ENCODE data around the gene TCF25. TPM values are rescaled to one million over a fixed set of nuclear protein-coding genes. Genes with fewer than 3 reads are reported as not detected.

TCF25 gene
- total RNA-seq, 1 donor from 2014 or later, result 177 TPM

- H3K27me3 Mint-ChIP-seq, result no peaks in the 10 kb centered on the region
- no peak overlapping the region for H3K4me3 Mint-ChIP-seq (ENCODE audit: low read depth)
- no peak for TF ChIP-seq CTCF (IDR thresholded peaks at IDR 0.05; ENCODE audit: unreplicated experiment)
- no peak for DNase-seq (ENCODE audit: low spot score, unreplicated experiment)
- no peaks in the 10 kb centered on the region for H3K9me3 Mint-ChIP-seq (ENCODE audit: low read depth)
- H3K27ac Mint-ChIP-seq, result no peak overlapping the region
- H3K4me1 Mint-ChIP-seq (ENCODE audit: low read depth), result no peaks in the 10 kb centered on the region
- peaks cover 22% of the 10 kb centered on the region for H3K36me3 Mint-ChIP-seq (ENCODE audit: insufficient read depth)
Observed at GRCh38 chr16:89890200-89890599, 16.8 kb downstream of the TCF25 start.

DNA sequence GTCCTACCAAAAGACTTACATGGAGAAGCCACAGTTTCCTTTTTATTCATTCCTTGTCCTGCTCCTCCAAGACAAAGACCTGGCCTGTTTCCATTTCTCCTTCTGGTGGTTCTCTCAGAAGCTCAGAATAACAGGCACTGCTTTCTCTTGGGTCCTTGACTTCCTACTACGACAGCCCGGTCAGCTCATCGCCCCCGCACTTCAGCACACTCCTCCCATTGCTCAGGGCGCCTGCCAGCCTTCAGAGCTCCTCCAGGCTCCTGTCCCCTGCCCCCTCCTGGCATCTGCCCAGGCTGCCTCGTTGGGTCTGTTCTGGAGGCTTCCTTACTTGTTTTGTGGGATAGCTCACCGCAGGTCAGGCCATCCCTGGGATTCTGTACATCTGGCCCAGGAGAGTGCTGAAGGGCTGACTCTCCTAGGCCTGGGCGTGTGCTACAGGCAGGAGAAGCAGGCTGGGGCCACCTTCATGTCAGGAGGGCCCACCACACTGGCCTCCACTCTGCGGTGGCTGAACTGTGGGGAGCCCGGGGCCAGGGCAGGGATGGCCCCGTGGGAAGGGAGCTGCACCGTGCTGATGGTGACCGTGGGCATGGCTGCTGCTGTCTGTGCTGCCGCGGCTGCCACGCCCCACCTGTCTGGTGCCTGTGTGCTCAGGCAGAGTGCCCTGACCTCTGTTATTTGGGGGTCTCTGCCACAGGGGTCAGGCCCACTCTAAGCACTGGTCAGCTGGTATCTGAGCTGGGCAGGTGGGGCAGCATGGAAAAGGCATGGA, 17.7 kb downstream of the TCF25 start:
- Mint-ChIP-seq H3K4me1 (ENCODE audit: low read depth) (no peaks in the 10 kb centered on the region), H3K9me3 (ENCODE audit: low read depth) (no peaks in the 10 kb centered on the region), H3K4me3 (ENCODE audit: low read depth) (no peak overlapping the region), H3K27ac (no peak overlapping the region), H3K36me3 (ENCODE audit: insufficient read depth) (peaks cover 19% of the 10 kb centered on the region), H3K27me3 (no peaks in the 10 kb centered on the region)
- no peak for DNase-seq (ENCODE audit: low spot score, unreplicated experiment)
- TF ChIP-seq CTCF (IDR thresholded peaks at IDR 0.05; ENCODE audit: unreplicated experiment), result no peak

DNA sequence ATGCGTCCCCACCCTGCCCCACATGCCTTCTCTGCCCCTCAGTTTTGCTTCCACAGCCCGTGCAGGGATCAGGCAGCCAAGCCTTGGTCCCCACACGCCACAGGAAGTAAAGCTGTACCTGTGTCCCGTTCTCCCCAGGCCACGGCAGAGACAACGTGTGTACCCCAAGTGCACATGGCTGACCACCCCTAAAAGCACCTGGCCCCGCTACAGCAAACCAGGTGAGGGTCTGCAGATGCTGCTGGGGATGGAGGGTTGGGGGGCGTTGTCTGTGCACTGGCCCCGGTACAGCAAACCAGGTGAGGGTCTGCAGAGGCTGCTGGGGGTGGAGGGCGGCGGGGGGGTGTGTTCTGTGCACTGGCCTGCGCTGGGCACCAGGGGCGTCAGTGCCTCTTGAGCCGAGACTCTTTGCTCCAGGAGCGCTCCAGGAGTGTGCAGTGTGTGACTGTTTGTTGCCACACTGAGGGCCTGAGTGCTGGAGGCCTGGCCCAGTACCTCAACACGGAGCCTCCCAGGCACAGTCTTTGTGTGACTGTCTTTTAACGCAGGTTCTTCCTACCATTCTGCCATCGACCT, 18.8 kb downstream of the TCF25 start:
- no peak for DNase-seq (ENCODE audit: low spot score, unreplicated experiment)
- Mint-ChIP-seq H3K4me3 (ENCODE audit: low read depth) (no peak overlapping the region), H3K27ac (no peak overlapping the region), H3K27me3 (no peaks in the 10 kb centered on the region), H3K4me1 (ENCODE audit: low read depth) (no peaks in the 10 kb centered on the region), H3K36me3 (ENCODE audit: insufficient read depth) (peaks cover 17% of the 10 kb centered on the region), H3K9me3 (ENCODE audit: low read depth) (no peaks in the 10 kb centered on the region)
- TF ChIP-seq CTCF (IDR thresholded peaks at IDR 0.05; ENCODE audit: unreplicated experiment), result no peak

- Mint-ChIP-seq H3K36me3 (ENCODE audit: insufficient read depth) (peaks cover 13% of the 10 kb centered on the region), H3K27me3 (no peaks in the 10 kb centered on the region), H3K4me1 (ENCODE audit: low read depth) (no peaks in the 10 kb centered on the region), H3K4me3 (ENCODE audit: low read depth) (no peak overlapping the region), H3K27ac (no peak overlapping the region), H3K9me3 (ENCODE audit: low read depth) (no peaks in the 10 kb centered on the region)
- TF ChIP-seq CTCF (IDR thresholded peaks at IDR 0.05; ENCODE audit: unreplicated experiment), result no peak
- no peak for DNase-seq (ENCODE audit: low spot score, unreplicated experiment)
Observed at GRCh38 chr16:89892635-89893034, 19.2 kb downstream of the TCF25 start.

GRCh38 chr16:89893642-89894548, 20.5 kb downstream of the TCF25 start:
- no peak overlapping the region for H3K4me3 Mint-ChIP-seq (ENCODE audit: low read depth)
- no peaks in the 10 kb centered on the region for H3K4me1 Mint-ChIP-seq (ENCODE audit: low read depth)
- H3K27ac Mint-ChIP-seq, result no peak overlapping the region
- H3K36me3 Mint-ChIP-seq (ENCODE audit: insufficient read depth), result peaks cover 12% of the 10 kb centered on the region
- H3K27me3 Mint-ChIP-seq, result no peaks in the 10 kb centered on the region
- TF ChIP-seq CTCF (IDR thresholded peaks at IDR 0.05; ENCODE audit: unreplicated experiment), result no peak
- H3K9me3 Mint-ChIP-seq (ENCODE audit: low read depth), result no peaks in the 10 kb centered on the region
- DNase-seq (ENCODE audit: low spot score, unreplicated experiment), result no peak
